Mucosa of descending colon (tissue), 3 donors: Measurements from ENCODE around the gene DCUN1D4. TPM values are rescaled to one million over a fixed set of nuclear protein-coding genes. Genes with fewer than 3 reads are reported as not detected.

Experiments used
- ATAC-seq: fragments of 200-7000 bp; cut with Tn5 transposase; one replicate; pipeline ENCODE4 v1.9.1; 2020; ENCODE audit warnings: mild to moderate bottlenecking, moderate library complexity
- DNase-seq, 3 donors: peaks; one replicate each; pipeline ENCODE4 v3.0.0-alpha.2; 2020
- H3K36me3 ChIP-seq: fragments of 200-600 bp; one replicate; pipeline ENCODE4 v1.8.0; 2021; ENCODE audit warnings: low read depth, mild to moderate bottlenecking
- H3K4me1 ChIP-seq: fragments of 200-600 bp; one replicate; pipeline ENCODE4 v1.8.0; 2021; ENCODE audit warnings: low read depth, mild to moderate bottlenecking
- H3K4me3 ChIP-seq: fragments of 200-600 bp; one replicate; pipeline ENCODE4 v1.8.0; 2021; ENCODE audit warnings: mild to moderate bottlenecking
- H3K9me3 ChIP-seq: fragments of 200-600 bp; one replicate; pipeline ENCODE4 v1.8.0; 2021; ENCODE audit warnings: mild to moderate bottlenecking
- CTCF ChIP-seq: fragments of 200-600 bp; IDR thresholded peaks from one replicate; pipeline ENCODE4 v1.8.0; 2022; ENCODE audit warnings: antibody characterized with exemption, mild to moderate bottlenecking
- intact Hi-C, 2 donors: fragments of 100-400 bp; cut with DNase I in 1 of 2; cut with micrococcal nuclease in 1 of 2; formaldehyde crosslinking; loops; one replicate each; pipeline versions ENCODE4 v1.11.0 to v1.11.1; 2022; cut with DNase I, micrococcal nuclease
- long read RNA-seq, 2 donors: library from polyadenylated mRNA; unstranded; transcript quantifications; one replicate each; pipeline ENCODE4 v2.0.0, GENCODE V29; 2019 to 2021
- total RNA-seq, 3 donors: library from RNA; stranded (reverse); fragmentation: NEBNext Ultra II Directional in 2 of 3; extraction: Animal tissue kit (Norgen Biotek cat#: 25700) in 2 of 3; gene quantifications; one replicate each; pipeline versions ENCODE4 v1.2.1 to v1.2.4, GENCODE V29; 2021 to 2023
- donor health status: DM: no; HTN: no; CAD: no; lungs with moderate emphysema.
- donor health status: DM: no; HTN: no; CAD: no.
- donor health status: DM: no; HTN: yes; CAD: no.

The DCUN1D4 gene
- 10 to 100 TPM; 31.1 to 72.4 (median 39.0) TPM for total RNA-seq
- long read RNA-seq, donor 1, full-length matches to known transcripts: 35 of 50 reads
- long read RNA-seq, donor 1, partial matches to known transcripts: 1 of 50 reads
- long read RNA-seq, donor 1, other reads (novel, unspliced or antisense): 14 of 50 reads
- long read RNA-seq, donor 2, full-length matches to known transcripts: 4 of 6 reads
- long read RNA-seq, donor 2, partial matches to known transcripts: 0 of 6 reads
- long read RNA-seq, donor 2, other reads (novel, unspliced or antisense): 2 of 6 reads

- H3K4me1 ChIP-seq: peaks cover 10% of the 10 kb centered on the region
- intact Hi-C loops: loop anchor here (5.0 to 10.0 kb wide), 2 partner anchors 180 to 192 kb away; partner anchors contain the start of genes LRRC66 (in 1 of the 2) and SGCB (in 1 of the 2)
- ATAC-seq (peak; percentile 91), DNase-seq (peak; percentile 100)
- H3K9me3 ChIP-seq: no peaks in the 10 kb centered on the region
- TF ChIP-seq CTCF: peak; percentile 62
- no peaks in the 10 kb centered on the region for H3K36me3 ChIP-seq
- peak within 1 kb of the TSS; percentile 76 for H3K4me3 ChIP-seq
These were observed at the start of gene DCUN1D4 for GRCh38 chr4:51842554-51843308. TSS of gene DCUN1D4 (plus strand) at chr4:51843153. CDS start at chr4:51843243, 90 bp downstream.

- ATAC-seq: no peak
- no peak for TF ChIP-seq CTCF
- no peaks in the 10 kb centered on the region for H3K4me1 ChIP-seq
- no peak for DNase-seq
- no peaks in the 10 kb centered on the region for H3K36me3 ChIP-seq
- no peak overlapping the region for H3K4me3 ChIP-seq
- H3K9me3 ChIP-seq: peaks cover 42% of the 10 kb centered on the region
- intact Hi-C loops: no loop called here
These were observed 22.3 kb upstream of the DCUN1D4 start for GRCh38 chr4:51820443-51821234.

GRCh38 chr4:51825341-51825740 is 17.6 kb upstream of the DCUN1D4 start:
- ATAC-seq (no peak), DNase-seq (no peak)
- intact Hi-C loops: no loop called here
- no peaks in the 10 kb centered on the region for H3K4me1 ChIP-seq
- no peak for TF ChIP-seq CTCF
- H3K4me3 ChIP-seq: no peak overlapping the region
- H3K36me3 ChIP-seq: no peaks in the 10 kb centered on the region
- H3K9me3 ChIP-seq: peaks cover 20% of the 10 kb centered on the region

GRCh38 chr4:51830156-51830720 is 12.7 kb upstream of the DCUN1D4 start:
- TF ChIP-seq CTCF: no peak
- no peak for DNase-seq

GRCh38 chr4:51831133-51831532 is 11.8 kb upstream of the DCUN1D4 start:
- Histone ChIP-seq H3K4me3 (no peak overlapping the region), H3K36me3 (no peaks in the 10 kb centered on the region), H3K9me3 (no peaks in the 10 kb centered on the region), H3K4me1 (no peaks in the 10 kb centered on the region)
- ATAC-seq: peak; percentile 81
- peak in 2 of 3 donors; percentile 84 to 89 for DNase-seq
- intact Hi-C loops: no loop called here
- peak; percentile 50 for TF ChIP-seq CTCF

More at GRCh38 chr4:51830156-51830720, 12.7 kb upstream of the DCUN1D4 start:
- intact Hi-C loops: no loop called here
- ATAC-seq: no peak
- H3K36me3 ChIP-seq: no peaks in the 10 kb centered on the region
- no peak overlapping the region for H3K4me3 ChIP-seq
- no peaks in the 10 kb centered on the region for H3K9me3 ChIP-seq
- H3K4me1 ChIP-seq: no peaks in the 10 kb centered on the region
